Endothelial cell of umbilical vein (primary cell): ENCODE data around the gene LSP1. TPM values are rescaled to one million over a fixed set of nuclear protein-coding genes. Genes with fewer than 3 reads are reported as not detected.

Source experiments
- BruUV-seq: library from RNA; stranded (reverse); fragments of 400-500 nt; replicated peaks from 2 replicates; lab custom pipeline; 2021; lab: Mats Ljungman, UMichigan
- CTCF ChIA-PET: fragments of 300-600, 350-600 bp; sonication (Branson Sonifier 250); formaldehyde crosslinking; loops from one replicate; lab custom pipeline; 2021; ENCODE audit warnings: antibody characterized with exemption, inconsistent platforms; lab: Charles Lee
- POLR2A ChIA-PET: fragments of 300-600, 350-600 bp; sonication (Branson Sonifier 250); formaldehyde crosslinking; loops from one replicate; lab custom pipeline; 2021; ENCODE audit warnings: antibody characterized with exemption, inconsistent platforms; lab: Charles Lee
- DNase-seq: peaks from one replicate; pipeline ENCODE4 v3.0.0-alpha.2; 2011; ENCODE audit warnings: low read depth, low spot score
- FAIRE-seq: peaks from 2 replicates; lab custom pipeline; 2011; peaks lifted over from hg19 to GRCh38; lab: Jason Lieb, UNC
- H2AFZ ChIP-seq: 2 replicates; pipeline ENCODE4 v1.6.0; 2012; ENCODE audit warnings: low read depth, low read length, control low read depth, inconsistent platforms
- H3K27ac ChIP-seq: 2 replicates; pipeline ENCODE4 v1.5.1; 2011; ENCODE audit warnings: low read depth, mild to moderate bottlenecking, control low read depth, low read length, moderate library complexity; ENCODE audit not compliant: insufficient read depth
- H3K27me3 ChIP-seq, 2 experiments: 2 replicates each; pipeline versions ENCODE4 v1.6.0 to v1.6.1; 2011; ENCODE audit warnings: low read length in 2 of 2, mixed read lengths in 1 of 2; ENCODE audit not compliant: control insufficient read depth in 2 of 2, insufficient read depth in 2 of 2
- H3K36me3 ChIP-seq, 2 experiments: 2 replicates in 1 of 2; 3 replicates in 1 of 2; pipeline ENCODE4 v1.5.1; 2011; ENCODE audit warnings: low read length in 2 of 2, mild to moderate bottlenecking in 1 of 2, moderate library complexity in 1 of 2; ENCODE audit not compliant: control insufficient read depth in 2 of 2, insufficient read depth in 2 of 2; ENCODE audit errors: extremely low read depth in 1 of 2
- H3K4me1 ChIP-seq: 3 replicates; pipeline ENCODE4 v1.5.1; 2011; ENCODE audit warnings: mild to moderate bottlenecking, low read length; ENCODE audit not compliant: control insufficient read depth, insufficient read depth; ENCODE audit errors: extremely low read depth
- H3K4me2 ChIP-seq: 2 replicates; pipeline ENCODE4 v1.6.1; 2011; ENCODE audit warnings: low read length, control low read depth, mixed read lengths; ENCODE audit not compliant: insufficient read depth
- H3K4me3 ChIP-seq, 3 experiments: fragments of 200-600 bp in 1 of 3; sonication (generic), shearing (Covaris generic) in 1 of 3; replicated peaks in 1 of 3; 2 replicates each; pipeline ENCODE4 v1.5.1; 2011 to 2016; ENCODE audit warnings: control low read depth in 3 of 3, low read length in 3 of 3, mild to moderate bottlenecking in 2 of 3, inconsistent platforms in 1 of 3, low read depth in 1 of 3, moderate library complexity in 1 of 3; ENCODE audit not compliant: insufficient read depth in 1 of 3
- H3K79me2 ChIP-seq: 2 replicates; pipeline ENCODE4 v1.6.0; 2012; ENCODE audit warnings: low read length, inconsistent platforms; ENCODE audit not compliant: control insufficient read depth, insufficient read depth
- H3K9ac ChIP-seq: replicated peaks from 2 replicates; pipeline ENCODE3; 2011; ENCODE audit warnings: low read length, control low read depth; ENCODE audit not compliant: insufficient read depth; ENCODE audit errors: extremely low read depth
- H3K9me1 ChIP-seq: replicated peaks from 3 replicates; pipeline ENCODE4 v1.6.0; 2011; ENCODE audit warnings: mild to moderate bottlenecking, low read length; ENCODE audit not compliant: control insufficient read depth, insufficient read depth; ENCODE audit errors: extremely low read depth
- H3K9me3 ChIP-seq: replicated peaks from 2 replicates; pipeline ENCODE4 v1.5.1; 2012; ENCODE audit warnings: low read length, inconsistent platforms; ENCODE audit not compliant: control insufficient read depth, insufficient read depth
- H4K20me1 ChIP-seq: replicated peaks from 2 replicates; pipeline ENCODE3; 2011; ENCODE audit warnings: mild to moderate bottlenecking, low read length; ENCODE audit not compliant: control insufficient read depth, insufficient read depth; ENCODE audit errors: extremely low read depth
- FOS ChIP-seq: IDR thresholded peaks from 2 replicates; pipeline ENCODE4 v1.6.1; 2011; ENCODE audit warnings: mild to moderate bottlenecking, low read length, moderate library complexity, borderline replicate concordance; ENCODE audit not compliant: insufficient read depth
- JUN ChIP-seq: IDR thresholded peaks from 2 replicates; pipeline ENCODE4 v1.6.1; 2011; ENCODE audit warnings: borderline replicate concordance, low read depth; ENCODE audit not compliant: insufficient read length, insufficient read depth
- MYC ChIP-seq: IDR thresholded peaks from one replicate; pipeline ENCODE4 v1.6.1; 2011; ENCODE audit warnings: mild to moderate bottlenecking, low read depth, low read length
- POLR2A ChIP-seq: IDR thresholded peaks from 2 replicates; pipeline ENCODE4 v1.6.1; 2012; ENCODE audit warnings: low read depth, mild to moderate bottlenecking, control low read depth, low read length
- POLR2AphosphoS5 ChIP-seq: IDR thresholded peaks from 2 replicates; pipeline ENCODE4 v1.6.1; 2012; ENCODE audit warnings: low read depth, mild to moderate bottlenecking, control low read depth, low read length, moderate library complexity; ENCODE audit not compliant: insufficient read depth
- dilution Hi-C: fragments of 300-500 bp; cut with MboI; formaldehyde crosslinking; loops from one replicate; pipeline ENCODE4 v1.15.0; 2019; ENCODE audit warnings: low sequenced_read_pairs; ENCODE audit not compliant: extremely low pct_ligation_motif_present
- intact Hi-C: fragments of 100-400 bp; cut with micrococcal nuclease; formaldehyde crosslinking; loops from one replicate; pipeline ENCODE4 v1.10.0; 2022
- polyA plus RNA-seq, 4 experiments: library from polyadenylated mRNA; depleted of rRNA in 3 of 4; stranded (reverse) in 3 of 4; unstranded in 1 of 4; fragments of >200 nt; gene quantifications; 2 replicates each; pipeline versions ENCODE4 v1.2.1 to v1.2.3, GENCODE V29; 2011 to 2012; ENCODE audit warnings: missing spikeins in 1 of 4
- total RNA-seq: library from RNA; stranded (reverse); gene quantifications from 2 replicates; pipeline ENCODE4 v1.2.3, GENCODE V29; 2021
- TF ChIP-seq, protein P1 (sequence below), 2 donors: IDR thresholded peaks; 1 replicate in 1 of 2; 2 replicates in 1 of 2; pipeline ENCODE4 v1.5.1; 2011; ENCODE audit warnings: low read length in 2 of 2, mild to moderate bottlenecking in 2 of 2, moderate library complexity in 2 of 2, control low read depth in 1 of 2, inconsistent platforms in 1 of 2, low read depth in 1 of 2; ENCODE audit not compliant: insufficient read depth in 1 of 2; ENCODE audit errors: extremely low read depth in 1 of 2
- TF ChIP-seq, protein P2 (sequence below): IDR thresholded peaks from 2 replicates; pipeline ENCODE4 v1.6.1; 2011; ENCODE audit not compliant: insufficient read depth, insufficient read length

The LSP1 gene
- total and polyA plus RNA-seq, 2 donors (not counting 3 experiments of a cell fraction or from before 2014, with no cell fraction given), result not detected

GRCh38 chr11:1829039-1829820 is 23.7 kb upstream of the LSP1 start:
- POLR2A ChIA-PET, result no interaction called here
- H3K27me3 ChIP-seq, result no peaks in the 10 kb centered on the region
- no peak overlapping the region for H2AFZ ChIP-seq
- FAIRE-seq (no peak), DNase-seq (no peak)
- dilution Hi-C loops (no loop called here), intact Hi-C loops (no loop called here)
- no TSS peak for BruUV-seq
- H3K9ac ChIP-seq, result no peak overlapping the region
- H3K79me2 ChIP-seq, result no peaks in the 10 kb centered on the region
- TF ChIP-seq POLR2AphosphoS5, result no peak
- TF ChIP-seq POLR2A, result no peak
- no peak for TF ChIP-seq JUN
- TF ChIP-seq, protein P1, sequence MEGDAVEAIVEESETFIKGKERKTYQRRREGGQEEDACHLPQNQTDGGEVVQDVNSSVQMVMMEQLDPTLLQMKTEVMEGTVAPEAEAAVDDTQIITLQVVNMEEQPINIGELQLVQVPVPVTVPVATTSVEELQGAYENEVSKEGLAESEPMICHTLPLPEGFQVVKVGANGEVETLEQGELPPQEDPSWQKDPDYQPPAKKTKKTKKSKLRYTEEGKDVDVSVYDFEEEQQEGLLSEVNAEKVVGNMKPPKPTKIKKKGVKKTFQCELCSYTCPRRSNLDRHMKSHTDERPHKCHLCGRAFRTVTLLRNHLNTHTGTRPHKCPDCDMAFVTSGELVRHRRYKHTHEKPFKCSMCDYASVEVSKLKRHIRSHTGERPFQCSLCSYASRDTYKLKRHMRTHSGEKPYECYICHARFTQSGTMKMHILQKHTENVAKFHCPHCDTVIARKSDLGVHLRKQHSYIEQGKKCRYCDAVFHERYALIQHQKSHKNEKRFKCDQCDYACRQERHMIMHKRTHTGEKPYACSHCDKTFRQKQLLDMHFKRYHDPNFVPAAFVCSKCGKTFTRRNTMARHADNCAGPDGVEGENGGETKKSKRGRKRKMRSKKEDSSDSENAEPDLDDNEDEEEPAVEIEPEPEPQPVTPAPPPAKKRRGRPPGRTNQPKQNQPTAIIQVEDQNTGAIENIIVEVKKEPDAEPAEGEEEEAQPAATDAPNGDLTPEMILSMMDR (IDR thresholded peaks at IDR 0.05; ENCODE audit: extremely low read depth in 1 of 2, insufficient read depth in 1 of 2, low read depth in 1 of 2, low read length in 2 of 2), result no peak
- TF ChIP-seq MYC, result no peak
- TF ChIP-seq, protein P2, sequence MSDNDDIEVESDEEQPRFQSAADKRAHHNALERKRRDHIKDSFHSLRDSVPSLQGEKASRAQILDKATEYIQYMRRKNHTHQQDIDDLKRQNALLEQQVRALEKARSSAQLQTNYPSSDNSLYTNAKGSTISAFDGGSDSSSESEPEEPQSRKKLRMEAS, result no peak
- TF ChIP-seq FOS, result no peak
- H3K36me3 ChIP-seq, result no peaks in the 10 kb centered on the region
- no peaks in the 10 kb centered on the region for H3K9me3 ChIP-seq
- H3K4me3 ChIP-seq, result no peak overlapping the region
- H3K4me2 ChIP-seq, result no peak overlapping the region
- H3K27ac ChIP-seq, result no peak overlapping the region
- H4K20me1 ChIP-seq, result no peaks in the 10 kb centered on the region
- CTCF ChIA-PET, result interaction anchor here (0.9 to 7.8 kb wide), 5 partner anchors 136 to 177 kb away, joined by 4 to 623 read pairs (median 50); no protein-coding TSS in a partner anchor
- H3K9me1 ChIP-seq, result no peaks in the 10 kb centered on the region
- H3K4me1 ChIP-seq, result peaks cover 3% of the 10 kb centered on the region
